GM23338 (cell line): ENCODE measurements around the gene PFDN4. TPM values are rescaled to one million over a fixed set of nuclear protein-coding genes. Genes with fewer than 3 reads are reported as not detected.

Experiments
- ATAC-seq: fragments of 200-7000 bp; cut with Tn5 transposase; 3 replicates; pipeline ENCODE4 v1.9.1; 2020
- DNase-seq: peaks from one replicate; pipeline ENCODE4 v3.0.0-alpha.2; 2015; ENCODE audit warnings: low spot score
- H2AFZ ChIP-seq: fragments of 200-600 bp; sonication (generic); 2 replicates; pipeline ENCODE4 v1.8.0; 2016; ENCODE audit warnings: antibody characterized with exemption, mild to moderate bottlenecking, moderate library complexity
- H3F3A ChIP-seq: fragments of 200-600 bp; sonication (generic); replicated peaks from 2 replicates; pipeline ENCODE4 v1.8.0; 2017; ENCODE audit warnings: antibody characterized with exemption, mixed run types, low read depth
- H3K27ac ChIP-seq: fragments of 200-600 bp; sonication (generic); 2 replicates; pipeline ENCODE4 v1.6.1; 2016; ENCODE audit warnings: low read depth
- H3K27me3 ChIP-seq: fragments of 200-600 bp; sonication (generic); 2 replicates; pipeline ENCODE4 v1.8.0; 2016; ENCODE audit warnings: mild to moderate bottlenecking, mixed run types, moderate library complexity; ENCODE audit not compliant: insufficient read depth
- H3K36me3 ChIP-seq: fragments of 200-600 bp; sonication (generic); 2 replicates; pipeline ENCODE4 v1.8.0; 2016; ENCODE audit warnings: mild to moderate bottlenecking; ENCODE audit not compliant: insufficient read depth
- H3K4me1 ChIP-seq: fragments of 200-600 bp; sonication (generic); 2 replicates; pipeline ENCODE4 v1.8.0; 2016; ENCODE audit warnings: mild to moderate bottlenecking, moderate library complexity; ENCODE audit not compliant: insufficient read depth
- H3K4me2 ChIP-seq: fragments of 200-600 bp; sonication (generic); 2 replicates; pipeline ENCODE4 v1.7.1; 2017; ENCODE audit warnings: mixed run types
- H3K4me3 ChIP-seq: fragments of 200-600 bp; sonication (generic); 2 replicates; pipeline ENCODE4 v1.6.1; 2016; ENCODE audit warnings: mixed run types
- H3K79me2 ChIP-seq: fragments of 200-600 bp; sonication (generic); replicated peaks from 2 replicates; pipeline ENCODE4 v1.8.0; 2017; ENCODE audit warnings: mild to moderate bottlenecking; ENCODE audit not compliant: insufficient read depth
- H3K9me2 ChIP-seq: fragments of 200-600 bp; sonication (generic); 2 replicates; pipeline ENCODE4 v1.8.0; 2017; ENCODE audit not compliant: insufficient read depth
- H4K20me1 ChIP-seq: fragments of 200-600 bp; sonication (generic); replicated peaks from 2 replicates; pipeline ENCODE4 v1.8.0; 2017; ENCODE audit warnings: mild to moderate bottlenecking; ENCODE audit not compliant: insufficient read depth
- H3K27ac Mint-ChIP-seq: 2 replicates; pipeline ENCODE4 v1.8.0; 2020; ENCODE audit warnings: inconsistent platforms, mild to moderate bottlenecking, moderate library complexity, mixed read lengths
- H3K27me3 Mint-ChIP-seq: 3 replicates; pipeline ENCODE4 v1.8.0; 2022; ENCODE audit warnings: low read depth, mild to moderate bottlenecking, moderate library complexity, mixed read lengths, inconsistent platforms; ENCODE audit not compliant: insufficient read depth, poor library complexity
- H3K36me3 Mint-ChIP-seq: 3 replicates; pipeline ENCODE4 v1.8.0; 2021; ENCODE audit warnings: low read depth, mild to moderate bottlenecking, inconsistent platforms, moderate library complexity, mixed read lengths
- H3K4me1 Mint-ChIP-seq: 3 replicates; pipeline ENCODE4 v1.8.0; 2020; ENCODE audit warnings: mild to moderate bottlenecking, inconsistent platforms, mixed read lengths
- H3K4me3 Mint-ChIP-seq: 3 replicates; pipeline ENCODE4 v1.8.0; 2021; ENCODE audit warnings: moderate library complexity, mild to moderate bottlenecking, inconsistent platforms, mixed read lengths
- H3K9me3 Mint-ChIP-seq: 3 replicates; pipeline ENCODE4 v1.8.0; 2020; ENCODE audit warnings: moderate library complexity, mild to moderate bottlenecking, inconsistent platforms, mixed read lengths
- CREB1 ChIP-seq: fragments of 250-450 bp; sonication (Bioruptor Pico); IDR thresholded peaks from 2 replicates; pipeline ENCODE4 v1.5.0; 2020; ENCODE audit warnings: low read depth, mild to moderate bottlenecking, moderate library complexity
- CTCF ChIP-seq, 2 experiments: fragments of 200-600 bp in 1 of 2; sonication (generic) in 1 of 2; conservative IDR thresholded peaks; 2 replicates each; pipeline versions ENCODE4 v1.5.1 to v1.6.1; 2016 to 2017; ENCODE audit warnings: antibody characterized with exemption in 2 of 2, low read depth in 2 of 2, mild to moderate bottlenecking in 2 of 2, moderate library complexity in 1 of 2
- ETS1 ChIP-seq: IDR thresholded peaks from 2 replicates; pipeline ENCODE4 v1.6.1; 2016; ENCODE audit warnings: antibody characterized with exemption
- EZH2 ChIP-seq: fragments of 200-600 bp; sonication (generic); IDR thresholded peaks from one replicate; pipeline ENCODE4 v1.8.0; 2017; ENCODE audit warnings: antibody characterized with exemption, mild to moderate bottlenecking, low read depth; ENCODE audit not compliant: unreplicated experiment
- EZH2phosphoT487 ChIP-seq: fragments of 200-600 bp; sonication (generic); IDR thresholded peaks from one replicate; pipeline ENCODE4 v1.8.1; 2018; ENCODE audit warnings: antibody characterized with exemption; ENCODE audit not compliant: unreplicated experiment
- JUNB ChIP-seq: IDR thresholded peaks from one replicate; pipeline ENCODE4 v1.6.1; 2016; ENCODE audit warnings: antibody characterized with exemption; ENCODE audit not compliant: unreplicated experiment
- NANOG ChIP-seq: IDR thresholded peaks from 2 replicates; pipeline ENCODE4 v1.6.1; 2016; ENCODE audit warnings: antibody characterized with exemption, borderline replicate concordance
- POLR2AphosphoS5 ChIP-seq: IDR thresholded peaks from 2 replicates; pipeline ENCODE4 v1.6.1; 2016; ENCODE audit warnings: antibody characterized with exemption, low read depth
- REST ChIP-seq: IDR thresholded peaks from one replicate; pipeline ENCODE4 v1.6.1; 2018; ENCODE audit warnings: antibody characterized with exemption; ENCODE audit not compliant: unreplicated experiment
- STAT1 ChIP-seq: IDR thresholded peaks from one replicate; pipeline ENCODE4 v1.6.1; 2016; ENCODE audit warnings: antibody characterized with exemption; ENCODE audit not compliant: unreplicated experiment
- ZNF114 ChIP-seq: fragments of 250-450 bp; sonication (Bioruptor Pico); IDR thresholded peaks from 2 replicates; pipeline ENCODE4 v1.5.0; 2020; ENCODE audit warnings: mild to moderate bottlenecking, moderate library complexity
- ZNF331 ChIP-seq: fragments of 250-450 bp; sonication (Bioruptor Pico); IDR thresholded peaks from 2 replicates; pipeline ENCODE4 v1.5.0; 2020; ENCODE audit warnings: low read depth, mild to moderate bottlenecking, moderate library complexity
- ZNF462 ChIP-seq: fragments of 250-450 bp; sonication (Bioruptor Pico); IDR thresholded peaks from 2 replicates; pipeline ENCODE4 v1.5.0; 2020; ENCODE audit warnings: mild to moderate bottlenecking, moderate library complexity
- polyA plus RNA-seq: library from polyadenylated mRNA; unstranded; fragments of >200 nt; fragmentation: Nextera tagmentation; extraction: Ambion mirVana; gene quantifications from 2 replicates; pipeline ENCODE4 v1.2.1, GENCODE V29; 2016
- total RNA-seq: library from RNA; depleted of rRNA; stranded (reverse); fragments of >200 nt; shearing (Covaris generic); gene quantifications from 2 replicates; pipeline ENCODE4 v1.2.3, GENCODE V29; 2014

The PFDN4 gene
- total and polyA plus RNA-seq, 2 experiments from 2014 or later: 105 to 477 TPM

- H3K9me3 Mint-ChIP-seq: no peaks in the 10 kb centered on the region
- DNase-seq (no peak), ATAC-seq (no peak)
- no peaks in the 10 kb centered on the region for H3K36me3 ChIP-seq
- H3F3A ChIP-seq: no peaks in the 10 kb centered on the region
- TF ChIP-seq EZH2phosphoT487 (no peak), REST (no peak), ZNF331 (CRISPR knock-in tag) (no peak), ZNF114 (no peak), ETS1 (no peak), POLR2AphosphoS5 (no peak), EZH2 (no peak), ZNF462 (CRISPR knock-in tag) (no peak), CTCF (conservative IDR thresholded peaks at IDR 0.05; ENCODE audit: low read depth in 2 of 2) (no peak), NANOG (no peak), CREB1 (CRISPR knock-in tag) (no peak), STAT1 (no peak), JUNB (no peak)
- H3K27ac ChIP-seq: no peak overlapping the region
- no peak overlapping the region for H3K27ac Mint-ChIP-seq
- no peak overlapping the region for H3K4me3 ChIP-seq
- no peak overlapping the region for H3K4me2 ChIP-seq
- no peak overlapping the region for H2AFZ ChIP-seq
- peaks cover 16% of the 10 kb centered on the region for H3K4me1 Mint-ChIP-seq
- peaks cover 4% of the 10 kb centered on the region; the same call in 1 of the 2 replicates for H3K4me1 ChIP-seq
- no peaks in the 10 kb centered on the region for H3K27me3 ChIP-seq
- H3K79me2 ChIP-seq: no peaks in the 10 kb centered on the region
- no peaks in the 10 kb centered on the region for H4K20me1 ChIP-seq
- H3K36me3 Mint-ChIP-seq: no peaks in the 10 kb centered on the region
- no peaks in the 10 kb centered on the region for H3K27me3 Mint-ChIP-seq
- H3K4me3 Mint-ChIP-seq: no peak overlapping the region
- no peaks in the 10 kb centered on the region for H3K9me2 ChIP-seq
These were observed 52.2 kb downstream of the PFDN4 start for GRCh38 chr20:54260116-54260515.
